ENCODE data around the gene UBE2S.

The UBE2S gene

DNA sequence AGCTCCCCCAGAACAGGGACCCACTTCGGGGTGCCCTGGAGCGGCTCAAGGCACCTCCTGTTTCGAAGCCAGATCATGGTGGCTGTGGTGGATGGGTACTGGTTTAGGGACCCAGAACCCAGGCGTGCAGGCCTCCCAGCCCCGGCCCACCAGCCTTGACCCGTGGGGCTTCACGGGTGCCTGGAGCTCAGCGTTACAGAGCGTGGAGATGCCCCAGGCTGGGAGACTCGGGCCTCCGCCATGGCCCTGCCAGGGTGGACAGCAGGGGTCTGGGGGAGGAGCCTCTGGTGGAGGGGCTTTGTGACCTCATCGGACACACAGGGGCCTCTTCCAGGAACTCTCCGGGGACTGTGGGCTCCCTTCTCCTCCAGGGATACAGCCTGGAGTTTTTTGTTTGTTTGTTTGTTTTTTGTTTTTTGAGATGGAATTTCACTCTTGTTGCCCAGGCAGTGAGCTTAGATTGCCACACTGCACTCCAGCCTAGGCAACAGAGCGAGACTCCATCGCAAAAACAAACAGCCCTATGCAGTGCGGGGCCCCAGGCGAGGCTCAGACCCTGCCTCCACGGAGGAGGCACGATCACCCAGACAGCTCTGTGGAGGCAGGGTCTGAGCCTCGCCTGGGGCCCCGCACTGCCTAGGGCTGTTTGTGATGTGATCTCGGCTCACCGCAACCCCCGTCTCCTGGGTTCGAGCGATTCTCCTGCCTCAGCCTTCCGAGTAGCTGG lies 44.4 kb downstream of the UBE2S start, which contains the start of gene GARIN5B:
TSS of gene GARIN5B (minus strand) at position 271 of the 727 bp plus-strand sequence. CDS start at position 77, 194 bp downstream.
- H4K20me1 ChIP-seq (ENCODE audit: insufficient read depth), result no peaks in the 10 kb centered on the region
- H3K27ac ChIP-seq, result no peak within 1 kb of the TSS
- no peak within 1 kb of the TSS for H3K9ac ChIP-seq
- H3K27me3 ChIP-seq (ENCODE audit: insufficient read depth, low read depth), result peaks cover 47% of the 10 kb centered on the region; the same call in 1 of the 2 replicates
- H3K4me3 ChIP-seq (IDR thresholded peaks at IDR 0.05; ENCODE audit: insufficient read depth, low read depth, low read length), result no peak within 1 kb of the TSS
- no peaks in the 10 kb centered on the region for H3K36me3 ChIP-seq (ENCODE audit: insufficient read depth)
- H3K79me2 ChIP-seq (ENCODE audit: insufficient read depth, low read depth), result no peaks in the 10 kb centered on the region
- H2AFZ ChIP-seq (ENCODE audit: low read depth), result no peak within 1 kb of the TSS
- no peaks in the 10 kb centered on the region for H3K4me1 ChIP-seq (ENCODE audit: low read depth, poor library complexity, severe bottlenecking)
- no peak within 1 kb of the TSS for H3K4me2 ChIP-seq
- no peak for TF ChIP-seq CTCF (conservative IDR thresholded peaks at IDR 0.05; ENCODE audit: low read depth, low read length)

DNA sequence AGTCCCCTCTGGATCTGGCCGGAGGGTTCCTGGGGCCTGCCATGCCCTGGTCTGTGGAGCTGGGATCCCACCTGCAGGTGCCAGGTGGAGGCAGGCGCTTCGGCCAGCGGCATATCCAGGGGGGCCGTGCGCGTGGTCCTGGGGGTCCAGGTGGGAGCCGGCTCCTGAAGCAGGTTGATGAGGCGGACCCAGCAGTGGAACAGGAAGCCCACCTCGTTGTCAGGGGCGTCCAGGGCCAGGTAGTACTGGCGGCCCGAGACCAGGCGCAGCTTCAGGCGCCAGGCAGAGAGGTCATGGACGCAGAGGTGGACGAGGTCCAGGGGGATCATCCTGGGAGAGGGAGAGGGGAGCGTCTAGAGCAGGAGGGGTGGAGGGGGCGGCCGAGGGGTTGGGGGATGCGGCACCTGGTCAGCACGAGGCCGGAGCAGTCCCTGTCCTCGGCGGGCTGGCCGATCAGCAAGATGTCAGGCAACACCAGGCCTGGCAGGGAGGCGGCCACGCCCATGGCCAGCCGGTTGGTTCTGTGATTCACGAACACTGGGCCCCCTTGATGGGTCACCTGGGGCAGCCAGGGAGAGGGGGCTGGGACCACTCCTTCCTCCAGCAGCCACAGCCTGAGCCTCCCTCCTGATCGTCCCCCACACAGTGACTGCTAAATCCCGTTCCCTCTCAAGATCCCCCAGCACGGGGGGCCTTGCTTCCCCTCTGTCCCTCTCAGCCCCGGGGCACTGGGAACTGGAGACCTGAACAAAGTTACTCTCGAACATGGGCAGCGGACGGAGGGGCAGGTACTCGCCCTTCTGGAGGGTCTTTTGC lies 45.2 kb downstream of the UBE2S start:
- no peaks in the 10 kb centered on the region for H3K36me3 ChIP-seq (ENCODE audit: insufficient read depth)
- H3K4me3 ChIP-seq (IDR thresholded peaks at IDR 0.05; ENCODE audit: insufficient read depth, low read depth, low read length), result no peak overlapping the region
- H3K27ac ChIP-seq, result no peak overlapping the region
- no peak overlapping the region for H3K9ac ChIP-seq
- H3K4me2 ChIP-seq, result no peak overlapping the region
- no peaks in the 10 kb centered on the region for H3K4me1 ChIP-seq (ENCODE audit: low read depth, poor library complexity, severe bottlenecking)
- no peak for TF ChIP-seq CTCF (conservative IDR thresholded peaks at IDR 0.05; ENCODE audit: low read depth, low read length)
- no peaks in the 10 kb centered on the region for H3K79me2 ChIP-seq (ENCODE audit: insufficient read depth, low read depth)
- H2AFZ ChIP-seq (ENCODE audit: low read depth), result no peak overlapping the region
- no peaks in the 10 kb centered on the region for H4K20me1 ChIP-seq (ENCODE audit: insufficient read depth)
- H3K27me3 ChIP-seq (ENCODE audit: insufficient read depth, low read depth), result peaks cover 47% of the 10 kb centered on the region

DNA sequence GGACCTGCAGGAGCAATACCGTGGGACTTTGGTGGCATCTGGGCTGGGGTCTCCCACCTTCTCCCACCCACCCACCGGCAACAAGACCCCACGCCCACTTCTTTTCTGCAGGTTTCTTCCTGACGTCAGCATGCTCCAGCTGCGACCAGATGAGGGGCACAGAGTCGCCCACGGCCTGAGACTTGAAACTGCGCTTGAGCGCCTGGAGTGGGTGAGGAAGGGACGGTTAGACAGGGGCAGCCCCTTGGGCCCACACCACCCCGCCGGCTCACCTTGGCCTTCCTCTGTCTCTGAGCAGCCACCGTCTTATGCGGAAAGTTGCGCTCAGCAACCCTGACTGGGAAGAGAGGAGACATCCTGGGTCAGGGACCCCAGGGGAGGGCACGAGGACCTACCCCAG lies 46.7 kb downstream of the UBE2S start:
- Histone ChIP-seq H3K36me3 (ENCODE audit: insufficient read depth) (no peaks in the 10 kb centered on the region), H3K9ac (no peak overlapping the region), H2AFZ (ENCODE audit: low read depth) (no peak overlapping the region), H3K27me3 (ENCODE audit: insufficient read depth, low read depth) (peaks cover 57% of the 10 kb centered on the region), H3K79me2 (ENCODE audit: insufficient read depth, low read depth) (no peaks in the 10 kb centered on the region), H4K20me1 (ENCODE audit: insufficient read depth) (no peaks in the 10 kb centered on the region), H3K4me3 (IDR thresholded peaks at IDR 0.05; ENCODE audit: insufficient read depth, low read depth, low read length) (no peak overlapping the region), H3K27ac (no peak overlapping the region), H3K4me1 (ENCODE audit: low read depth, poor library complexity, severe bottlenecking) (no peaks in the 10 kb centered on the region), H3K4me2 (no peak overlapping the region)
- TF ChIP-seq CTCF (conservative IDR thresholded peaks at IDR 0.05; ENCODE audit: low read depth, low read length), result no peak

- H3K36me3 ChIP-seq (ENCODE audit: insufficient read depth), result no peaks in the 10 kb centered on the region
- peaks cover under 1% of the 10 kb centered on the region for H3K4me1 ChIP-seq (ENCODE audit: low read depth, poor library complexity, severe bottlenecking)
- peaks cover 53% of the 10 kb centered on the region for H3K27me3 ChIP-seq (ENCODE audit: insufficient read depth, low read depth)
- no peaks in the 10 kb centered on the region for H3K79me2 ChIP-seq (ENCODE audit: insufficient read depth, low read depth)
- TF ChIP-seq CTCF (conservative IDR thresholded peaks at IDR 0.05; ENCODE audit: low read depth, low read length), result no peak
- no peak overlapping the region for H3K27ac ChIP-seq
- no peak overlapping the region for H3K9ac ChIP-seq
- no peaks in the 10 kb centered on the region for H4K20me1 ChIP-seq (ENCODE audit: insufficient read depth)
- H2AFZ ChIP-seq (ENCODE audit: low read depth), result no peak overlapping the region
- no peak overlapping the region for H3K4me3 ChIP-seq (IDR thresholded peaks at IDR 0.05; ENCODE audit: insufficient read depth, low read depth, low read length)
- H3K4me2 ChIP-seq, result no peak overlapping the region
These were observed 48.4 kb downstream of the UBE2S start for GRCh38 chr19:55358943-55359908.

Measured in KMS-11 (cell line).